GM12878 (cell line): ENCODE measurements around the gene AP1S3.

Experiments
- CTCF ChIP-seq, 3 experiments: IDR thresholded peaks in 2 of 3; conservative IDR thresholded peaks in 1 of 3; 2 replicates each; pipeline ENCODE4 v1.5.1; 2011; ENCODE audit warnings: low read depth in 3 of 3, low read length in 3 of 3, mild to moderate bottlenecking in 3 of 3, control low read depth in 2 of 3, moderate library complexity in 2 of 3, inconsistent platforms in 1 of 3, mixed read lengths in 1 of 3; ENCODE audit not compliant: control insufficient read depth in 2 of 3, insufficient read depth in 1 of 3; ENCODE audit errors: extremely low read depth in 1 of 3
- ETV6 ChIP-seq, 2 experiments: fragments of 450-650 bp in 1 of 2; IDR thresholded peaks in 1 of 2; conservative IDR thresholded peaks in 1 of 2; 2 replicates each; pipeline ENCODE4 v1.6.1; 2014; ENCODE audit warnings: antibody characterized with exemption in 1 of 2, borderline replicate concordance in 1 of 2, low read depth in 1 of 2, mild to moderate bottlenecking in 1 of 2, moderate library complexity in 1 of 2
- MAX ChIP-seq: IDR thresholded peaks from 2 replicates; pipeline ENCODE4 v1.6.1; 2012; ENCODE audit warnings: low read depth, low read length, improper control_type of control experiment

- TF ChIP-seq MAX = no peak
- no peak for TF ChIP-seq ETV6 (conservative IDR thresholded peaks at IDR 0.05 in 1 of 2, IDR thresholded peaks at IDR 0.05 in 1 of 2; ENCODE audit: borderline replicate concordance in 1 of 2, low read depth in 1 of 2)
- TF ChIP-seq CTCF (IDR thresholded peaks at IDR 0.05 in 2 of 3, conservative IDR thresholded peaks at IDR 0.05 in 1 of 3; ENCODE audit: control insufficient read depth in 2 of 3, extremely low read depth in 1 of 3, insufficient read depth in 1 of 3, low read depth in 3 of 3, low read length in 3 of 3) = no peak
These were observed 100.2 kb downstream of the AP1S3 start for GRCh38 chr2:223737207-223737606.
